BLaER1 (cell line): Measurements from ENCODE around the gene PGRMC2.

Source experiments
- H3K27ac ChIP-seq: shearing (Covaris generic); formaldehyde crosslinking; 2 replicates; pipeline ENCODE4 v1.8.1; 2022
- H3K27me3 ChIP-seq: shearing (Covaris generic); formaldehyde crosslinking; 2 replicates; pipeline ENCODE4 v1.8.1; 2022
- H3K36me3 ChIP-seq: shearing (Covaris generic); formaldehyde crosslinking; 2 replicates; pipeline ENCODE4 v1.8.1; 2022
- H3K4me1 ChIP-seq: shearing (Covaris generic); formaldehyde crosslinking; 2 replicates; pipeline ENCODE4 v1.8.1; 2022
- H3K4me2 ChIP-seq: shearing (Covaris generic); formaldehyde crosslinking; 2 replicates; pipeline ENCODE4 v1.8.1; 2022
- H3K4me3 ChIP-seq: shearing (Covaris generic); formaldehyde crosslinking; 2 replicates; pipeline ENCODE4 v1.8.1; 2022
- H3K9ac ChIP-seq: shearing (Covaris generic); formaldehyde crosslinking; 2 replicates; pipeline ENCODE4 v1.8.1; 2022
- H3K9me3 ChIP-seq: shearing (Covaris generic); formaldehyde crosslinking; 2 replicates; pipeline ENCODE4 v1.8.1; 2022
- H4K20me1 ChIP-seq: shearing (Covaris generic); formaldehyde crosslinking; 2 replicates; pipeline ENCODE4 v1.8.1; 2022
- Cebpa-rat ChIP-seq: shearing (Covaris generic); IDR thresholded peaks from 2 replicates; pipeline ENCODE4 v1.8.1; 2022

Gene PGRMC2

GRCh38 chr4:128287141-128287870, at the start of gene PGRMC2:
Gene PGRMC2, minus strand, starts transcription at chr4:128287813. Its CDS starts 23 bp downstream, at chr4:128287790.
- TF ChIP-seq Cebpa-rat = no peak
- H4K20me1 ChIP-seq = peaks cover 35% of the 10 kb centered on the region
- H3K27me3 ChIP-seq = no peaks in the 10 kb centered on the region
- peak within 1 kb of the TSS; percentile 85 for H3K9ac ChIP-seq
- H3K27ac ChIP-seq = peak within 1 kb of the TSS; percentile 87
- H3K9me3 ChIP-seq = peaks cover 12% of the 10 kb centered on the region; the same call in 1 of the 2 replicates
- peak within 1 kb of the TSS; percentile 80 for H3K4me3 ChIP-seq
- peak within 1 kb of the TSS; percentile 82 for H3K4me2 ChIP-seq
- peaks cover 26% of the 10 kb centered on the region for H3K4me1 ChIP-seq
- peaks cover 20% of the 10 kb centered on the region for H3K36me3 ChIP-seq

GRCh38 chr4:128335541-128335940, 47.9 kb upstream of the PGRMC2 start:
- no peaks in the 10 kb centered on the region for H3K36me3 ChIP-seq
- no peak overlapping the region for H3K4me3 ChIP-seq
- no peak for TF ChIP-seq Cebpa-rat
- H3K27ac ChIP-seq = no peak overlapping the region
- no peak overlapping the region for H3K4me2 ChIP-seq
- no peaks in the 10 kb centered on the region for H3K27me3 ChIP-seq
- H4K20me1 ChIP-seq = no peaks in the 10 kb centered on the region
- no peak overlapping the region for H3K9ac ChIP-seq
- H3K4me1 ChIP-seq = no peaks in the 10 kb centered on the region
- H3K9me3 ChIP-seq = no peaks in the 10 kb centered on the region

GRCh38 chr4:128334256-128334655, 46.6 kb upstream of the PGRMC2 start:
- Histone ChIP-seq H3K27ac (no peak overlapping the region), H3K4me1 (no peaks in the 10 kb centered on the region), H3K9me3 (no peaks in the 10 kb centered on the region), H4K20me1 (no peaks in the 10 kb centered on the region), H3K4me3 (no peak overlapping the region), H3K36me3 (peaks cover 3% of the 10 kb centered on the region; the same call in 1 of the 2 replicates), H3K4me2 (no peak overlapping the region), H3K9ac (no peak overlapping the region), H3K27me3 (no peaks in the 10 kb centered on the region)
- no peak for TF ChIP-seq Cebpa-rat

GRCh38 chr4:128333309-128334018, 45.9 kb upstream of the PGRMC2 start:
- no peak overlapping the region for H3K9ac ChIP-seq
- H3K27me3 ChIP-seq = no peaks in the 10 kb centered on the region
- H3K9me3 ChIP-seq = no peaks in the 10 kb centered on the region
- H4K20me1 ChIP-seq = no peaks in the 10 kb centered on the region
- no peak overlapping the region for H3K4me2 ChIP-seq
- no peak overlapping the region for H3K4me3 ChIP-seq
- H3K4me1 ChIP-seq = no peaks in the 10 kb centered on the region
- no peak for TF ChIP-seq Cebpa-rat
- H3K27ac ChIP-seq = no peak overlapping the region
- H3K36me3 ChIP-seq = peaks cover 3% of the 10 kb centered on the region; the same call in 1 of the 2 replicates

- Histone ChIP-seq H3K27ac (no peak overlapping the region), H3K4me2 (no peak overlapping the region), H3K4me3 (no peak overlapping the region), H4K20me1 (no peaks in the 10 kb centered on the region), H3K9ac (no peak overlapping the region), H3K4me1 (no peaks in the 10 kb centered on the region), H3K9me3 (no peaks in the 10 kb centered on the region), H3K27me3 (no peaks in the 10 kb centered on the region), H3K36me3 (peaks cover 3% of the 10 kb centered on the region; the same call in 1 of the 2 replicates)
- TF ChIP-seq Cebpa-rat = no peak
Observed at GRCh38 chr4:128332081-128332480, 44.5 kb upstream of the PGRMC2 start.

- no peak overlapping the region for H3K9ac ChIP-seq
- H3K27me3 ChIP-seq = no peaks in the 10 kb centered on the region
- H3K27ac ChIP-seq = no peak overlapping the region
- no peak for TF ChIP-seq Cebpa-rat
- H3K4me3 ChIP-seq = no peak overlapping the region
- no peaks in the 10 kb centered on the region for H3K4me1 ChIP-seq
- no peak overlapping the region for H3K4me2 ChIP-seq
- H4K20me1 ChIP-seq = no peaks in the 10 kb centered on the region
- peaks cover 9% of the 10 kb centered on the region; the same call in 1 of the 2 replicates for H3K36me3 ChIP-seq
- H3K9me3 ChIP-seq = no peaks in the 10 kb centered on the region
Observed at GRCh38 chr4:128329638-128330037, 42.0 kb upstream of the PGRMC2 start.

GRCh38 chr4:128328106-128328505, 40.5 kb upstream of the PGRMC2 start:
- H3K4me3 ChIP-seq = no peak overlapping the region
- H3K9me3 ChIP-seq = no peaks in the 10 kb centered on the region
- no peak for TF ChIP-seq Cebpa-rat
- H3K27me3 ChIP-seq = no peaks in the 10 kb centered on the region
- H3K4me1 ChIP-seq = no peaks in the 10 kb centered on the region
- H3K36me3 ChIP-seq = peaks cover 23% of the 10 kb centered on the region
- H3K4me2 ChIP-seq = no peak overlapping the region
- H3K9ac ChIP-seq = no peak overlapping the region
- no peak overlapping the region for H3K27ac ChIP-seq
- H4K20me1 ChIP-seq = no peaks in the 10 kb centered on the region

- H3K36me3 ChIP-seq = peaks cover 26% of the 10 kb centered on the region
- H3K4me2 ChIP-seq = no peak overlapping the region
- no peaks in the 10 kb centered on the region for H3K4me1 ChIP-seq
- no peak overlapping the region for H3K27ac ChIP-seq
- no peak for TF ChIP-seq Cebpa-rat
- no peaks in the 10 kb centered on the region for H4K20me1 ChIP-seq
- H3K9ac ChIP-seq = no peak overlapping the region
- H3K9me3 ChIP-seq = no peaks in the 10 kb centered on the region
- no peak overlapping the region for H3K4me3 ChIP-seq
- no peaks in the 10 kb centered on the region for H3K27me3 ChIP-seq
Observed at GRCh38 chr4:128323401-128323800, 35.8 kb upstream of the PGRMC2 start.

GRCh38 chr4:128322986-128323385, 35.4 kb upstream of the PGRMC2 start:
- H3K9ac ChIP-seq = no peak overlapping the region
- H4K20me1 ChIP-seq = no peaks in the 10 kb centered on the region
- H3K4me3 ChIP-seq = no peak overlapping the region
- H3K4me2 ChIP-seq = no peak overlapping the region
- H3K4me1 ChIP-seq = no peaks in the 10 kb centered on the region
- no peaks in the 10 kb centered on the region for H3K27me3 ChIP-seq
- no peak for TF ChIP-seq Cebpa-rat
- H3K9me3 ChIP-seq = no peaks in the 10 kb centered on the region
- H3K27ac ChIP-seq = no peak overlapping the region
- H3K36me3 ChIP-seq = peaks cover 26% of the 10 kb centered on the region

- Histone ChIP-seq H3K4me1 (no peaks in the 10 kb centered on the region), H4K20me1 (no peaks in the 10 kb centered on the region), H3K9ac (no peak overlapping the region), H3K27ac (no peak overlapping the region), H3K4me3 (no peak overlapping the region), H3K27me3 (no peaks in the 10 kb centered on the region), H3K36me3 (peaks cover 26% of the 10 kb centered on the region), H3K4me2 (no peak overlapping the region), H3K9me3 (no peaks in the 10 kb centered on the region)
- TF ChIP-seq Cebpa-rat = no peak
Observed at GRCh38 chr4:128322311-128322710, 34.7 kb upstream of the PGRMC2 start.
